Testis (tissue), 2 donors: ENCODE data around the gene SLC29A3.

Experiments
- CTCF ChIP-seq, 3 experiments: fragments of 450-650 bp in 2 of 3; fragments of 200-600 bp in 1 of 3; sonication (generic) in 1 of 3; IDR thresholded peaks; one replicate each; pipeline ENCODE4 v1.5.1; 2016 to 2019; ENCODE audit warnings: antibody characterized with exemption in 3 of 3, mild to moderate bottlenecking in 2 of 3, moderate library complexity in 1 of 3
- POLR2A ChIP-seq: fragments of 450-650 bp; IDR thresholded peaks from one replicate; pipeline ENCODE4 v1.6.1; 2017; ENCODE audit warnings: antibody characterized with exemption, mild to moderate bottlenecking, moderate library complexity

GRCh38 chr10:71367271-71367670, 48.2 kb downstream of the SLC29A3 start:
- TF ChIP-seq CTCF (IDR thresholded peaks at IDR 0.05): no peak
- TF ChIP-seq POLR2A: no peak
